Subcutaneous abdominal adipose tissue (tissue), 5 donors: ENCODE data around the gene ITGA8.
"Not testable (repeated sequence)": the region's sequence is repeated elsewhere in the genome, so short reads cannot be mapped to it uniquely, and the experiment has no call there.

ENCODE experiments used
- H3K27ac ChIP-seq: one replicate; pipeline ENCODE4 v1.7.0; 2013; ENCODE audit warnings: low read depth, mild to moderate bottlenecking, inconsistent platforms, low read length, moderate library complexity
- H3K27me3 ChIP-seq, 5 donors: one replicate each; pipeline ENCODE4 v1.7.0; 2013; ENCODE audit warnings: low read length in 5 of 5, inconsistent platforms in 1 of 5; ENCODE audit not compliant: control insufficient read depth in 5 of 5, insufficient read depth in 4 of 5
- H3K36me3 ChIP-seq, 5 donors: one replicate each; pipeline ENCODE4 v1.7.0; 2013; ENCODE audit warnings: low read length in 5 of 5; ENCODE audit not compliant: control insufficient read depth in 5 of 5, insufficient read depth in 5 of 5
- H3K4me1 ChIP-seq, 5 donors: one replicate each; pipeline ENCODE4 v1.7.0; 2013; ENCODE audit warnings: low read length in 5 of 5, mild to moderate bottlenecking in 3 of 5, moderate library complexity in 1 of 5; ENCODE audit not compliant: control insufficient read depth in 5 of 5, insufficient read depth in 5 of 5
- H3K4me3 ChIP-seq, 5 donors: one replicate each; pipeline ENCODE4 v1.7.0; 2013; ENCODE audit warnings: low read length in 5 of 5, low read depth in 1 of 5
- H3K9ac ChIP-seq, 5 donors: one replicate each; pipeline ENCODE4 v1.7.0; 2013; ENCODE audit warnings: low read length in 5 of 5, mild to moderate bottlenecking in 4 of 5, moderate library complexity in 3 of 5
- H3K9me3 ChIP-seq, 5 donors: one replicate each; pipeline ENCODE4 v1.7.0; 2013; ENCODE audit warnings: low read length in 5 of 5; ENCODE audit not compliant: control insufficient read depth in 5 of 5
- donor health status: healthy.
- donor health status: healthy.
- donor health status: healthy.
- donor health status: healthy.
- donor health status: healthy.

ITGA8 gene

DNA sequence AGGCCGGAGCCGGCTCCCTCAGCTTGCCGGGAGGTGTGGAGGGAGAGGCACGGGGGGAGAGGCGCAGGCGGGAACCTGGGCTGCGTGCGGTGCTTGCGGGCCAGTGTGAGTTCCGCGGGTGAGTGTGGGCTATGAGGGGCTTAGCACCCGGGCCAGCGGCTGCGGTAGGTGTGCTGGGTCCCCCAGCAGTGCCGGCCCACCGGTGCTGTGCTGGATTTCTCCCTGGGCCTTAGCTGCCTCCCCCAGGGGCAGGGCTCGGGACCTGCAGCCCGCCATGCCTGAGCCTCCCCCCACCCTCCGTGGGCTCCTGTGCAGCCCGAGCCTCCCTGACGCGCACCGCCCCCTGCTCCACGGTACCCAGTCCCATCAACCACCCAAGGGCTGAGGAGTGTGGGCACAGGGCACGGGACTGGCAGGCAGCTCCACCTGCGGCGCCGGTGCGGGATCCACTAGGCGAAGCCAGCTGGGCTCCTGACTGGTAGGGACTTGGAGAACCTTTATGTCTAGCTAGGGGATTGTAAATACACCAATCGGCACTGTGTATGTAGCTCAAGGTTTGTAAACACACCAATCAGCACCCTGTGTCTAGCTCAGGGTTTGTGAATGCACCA, 184.7 kb downstream of the ITGA8 start:
- not testable (repeated sequence) for H3K36me3 ChIP-seq, H3K9ac ChIP-seq, H3K27me3 ChIP-seq, H3K9me3 ChIP-seq, H3K27ac ChIP-seq, H3K4me3 ChIP-seq, H3K4me1 ChIP-seq

DNA sequence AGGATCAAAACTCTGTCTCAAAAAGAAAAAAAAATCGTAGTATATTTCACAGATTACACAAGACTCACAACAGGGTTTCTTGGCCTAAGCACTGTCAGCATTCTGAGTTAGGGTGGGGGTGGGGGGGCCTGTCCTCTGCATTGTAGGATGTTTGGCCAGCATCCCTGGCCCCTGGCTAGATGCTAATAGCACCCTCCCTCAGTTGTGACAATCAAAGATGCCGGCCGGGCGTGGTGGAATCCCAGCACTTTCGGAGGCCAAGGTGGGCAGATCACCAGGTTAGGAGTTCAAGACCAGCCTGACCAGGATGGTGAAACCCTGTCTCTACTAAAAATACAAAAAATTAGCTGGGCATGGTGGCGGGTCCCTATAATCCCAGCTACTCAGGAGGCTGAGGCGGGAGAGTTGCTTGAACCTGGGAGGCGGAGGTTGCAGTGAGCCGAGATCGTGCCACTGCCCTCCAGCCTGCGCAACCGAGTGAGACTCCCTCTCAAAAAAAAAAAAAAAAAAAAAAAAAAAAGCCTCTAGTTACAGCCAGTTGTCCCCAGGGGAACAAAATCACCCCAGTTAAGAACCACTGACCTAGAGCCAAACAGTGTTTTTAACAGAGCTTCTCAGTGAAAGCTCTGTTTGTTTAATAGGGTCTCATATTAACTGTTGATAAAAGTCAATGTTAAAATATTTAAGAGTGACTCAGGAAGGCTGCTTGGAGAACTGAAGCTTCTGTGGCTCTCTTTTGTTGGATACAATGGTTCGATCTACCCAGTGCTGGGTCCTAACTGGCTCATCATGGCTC, 187.6 kb downstream of the ITGA8 start:
- Histone ChIP-seq H3K4me1 (no peaks in the 10 kb centered on the region), H3K9ac (no peak overlapping the region), H3K27me3 (no peaks in the 10 kb centered on the region), H3K27ac (no peak overlapping the region), H3K9me3 (no peaks in the 10 kb centered on the region), H3K4me3 (no peak overlapping the region), H3K36me3 (no peaks in the 10 kb centered on the region)

DNA sequence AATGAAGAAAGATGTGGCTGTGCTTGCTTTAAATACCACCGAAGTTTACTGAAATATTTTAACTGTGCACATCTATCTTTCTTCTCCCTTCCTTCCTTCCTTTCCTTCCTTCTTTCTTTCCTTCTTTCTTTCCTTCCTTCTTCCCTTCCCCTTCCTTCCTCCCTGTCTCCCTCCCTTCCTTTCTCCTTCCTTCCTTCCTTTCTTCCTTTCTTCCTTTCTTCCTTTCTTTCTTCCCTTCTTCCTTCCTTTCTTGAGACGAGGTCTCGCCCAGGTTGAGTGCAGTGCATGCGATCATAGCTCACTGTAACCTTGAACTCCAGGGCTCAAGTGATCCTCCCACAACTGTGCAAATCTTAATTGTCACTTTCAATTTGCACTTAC, 190.9 kb downstream of the ITGA8 start:
- H3K9ac ChIP-seq = no peak overlapping the region
- no peaks in the 10 kb centered on the region for H3K27me3 ChIP-seq
- H3K4me3 ChIP-seq = no peak overlapping the region
- H3K4me1 ChIP-seq = no peaks in the 10 kb centered on the region
- no peak overlapping the region for H3K27ac ChIP-seq
- no peaks in the 10 kb centered on the region for H3K9me3 ChIP-seq
- H3K36me3 ChIP-seq = no peaks in the 10 kb centered on the region

DNA sequence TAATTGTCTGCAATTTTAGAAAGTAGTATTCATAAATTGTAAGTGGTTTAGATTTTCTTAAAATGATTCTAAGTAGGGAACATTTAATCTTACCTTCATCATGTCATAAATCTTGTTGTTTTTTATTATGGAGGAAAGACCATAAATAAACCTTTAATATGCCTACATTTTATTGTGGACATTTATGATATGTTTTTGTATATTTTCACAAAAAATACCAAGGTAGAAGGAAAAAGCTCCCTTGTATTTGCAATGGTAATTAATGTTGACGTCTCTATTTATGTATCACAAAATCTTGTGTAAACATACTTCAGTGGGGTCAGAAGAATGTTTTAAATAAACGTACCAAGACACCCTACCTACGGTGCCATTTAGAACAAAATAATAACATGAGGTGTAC, 193.0 kb downstream of the ITGA8 start:
- Histone ChIP-seq H3K27me3 (no peaks in the 10 kb centered on the region), H3K9me3 (no peaks in the 10 kb centered on the region), H3K4me1 (no peaks in the 10 kb centered on the region), H3K27ac (no peak overlapping the region), H3K4me3 (no peak overlapping the region), H3K9ac (no peak overlapping the region), H3K36me3 (no peaks in the 10 kb centered on the region)

DNA sequence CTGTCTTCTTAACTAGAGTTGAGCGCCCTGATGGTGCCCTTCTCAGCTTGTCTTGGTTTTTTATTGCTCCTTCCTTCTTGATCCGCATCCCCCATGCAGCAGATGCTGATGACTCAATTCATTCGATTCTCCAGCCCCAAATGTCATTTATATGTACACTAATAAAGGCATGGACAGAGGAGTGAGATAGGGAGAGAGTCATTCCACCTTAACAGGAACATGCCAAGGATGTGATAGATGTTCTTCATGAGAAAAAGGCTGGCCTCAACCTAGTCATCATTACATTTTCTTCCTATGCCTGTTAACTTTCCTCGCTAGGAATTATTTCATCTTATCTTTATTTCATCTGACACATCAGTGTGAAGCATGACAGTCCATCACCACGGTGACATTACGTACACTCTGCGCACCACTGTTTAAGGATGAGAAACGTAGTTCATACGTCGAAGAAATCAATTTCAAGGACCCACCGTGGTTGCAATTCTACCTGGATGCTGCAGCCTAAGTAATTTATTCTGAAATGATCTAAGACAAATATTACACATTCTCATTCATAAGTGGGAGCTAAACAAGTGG, 198.3 kb downstream of the ITGA8 start:
- Histone ChIP-seq H3K4me3 (no peak overlapping the region), H3K36me3 (no peaks in the 10 kb centered on the region)

DNA sequence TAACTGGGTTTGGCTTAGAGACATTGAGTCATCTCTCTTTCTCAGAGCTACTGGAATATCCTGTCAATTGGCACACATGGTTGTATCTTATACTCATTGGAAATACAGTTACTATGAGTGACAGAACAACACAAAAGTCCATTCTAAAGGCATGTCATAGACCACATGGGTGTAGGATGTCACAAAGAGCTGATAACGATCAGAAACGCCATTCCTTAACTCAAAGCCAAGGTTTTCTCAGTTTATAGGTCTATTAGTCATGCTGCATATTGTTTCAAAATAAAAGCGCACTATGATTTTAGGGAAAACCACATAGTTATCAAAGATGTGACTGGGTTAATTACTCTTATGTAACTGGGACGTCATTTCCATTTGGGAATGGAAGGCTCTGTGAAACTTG, 201.5 kb downstream of the ITGA8 start:
- H3K36me3 ChIP-seq = no peaks in the 10 kb centered on the region
- no peak overlapping the region for H3K9ac ChIP-seq

More for the DNA sequence above, 198.3 kb downstream of the ITGA8 start:
- Histone ChIP-seq H3K27ac (no peak overlapping the region), H3K4me1 (no peaks in the 10 kb centered on the region), H3K9ac (no peak overlapping the region), H3K9me3 (no peaks in the 10 kb centered on the region), H3K27me3 (no peaks in the 10 kb centered on the region)

DNA sequence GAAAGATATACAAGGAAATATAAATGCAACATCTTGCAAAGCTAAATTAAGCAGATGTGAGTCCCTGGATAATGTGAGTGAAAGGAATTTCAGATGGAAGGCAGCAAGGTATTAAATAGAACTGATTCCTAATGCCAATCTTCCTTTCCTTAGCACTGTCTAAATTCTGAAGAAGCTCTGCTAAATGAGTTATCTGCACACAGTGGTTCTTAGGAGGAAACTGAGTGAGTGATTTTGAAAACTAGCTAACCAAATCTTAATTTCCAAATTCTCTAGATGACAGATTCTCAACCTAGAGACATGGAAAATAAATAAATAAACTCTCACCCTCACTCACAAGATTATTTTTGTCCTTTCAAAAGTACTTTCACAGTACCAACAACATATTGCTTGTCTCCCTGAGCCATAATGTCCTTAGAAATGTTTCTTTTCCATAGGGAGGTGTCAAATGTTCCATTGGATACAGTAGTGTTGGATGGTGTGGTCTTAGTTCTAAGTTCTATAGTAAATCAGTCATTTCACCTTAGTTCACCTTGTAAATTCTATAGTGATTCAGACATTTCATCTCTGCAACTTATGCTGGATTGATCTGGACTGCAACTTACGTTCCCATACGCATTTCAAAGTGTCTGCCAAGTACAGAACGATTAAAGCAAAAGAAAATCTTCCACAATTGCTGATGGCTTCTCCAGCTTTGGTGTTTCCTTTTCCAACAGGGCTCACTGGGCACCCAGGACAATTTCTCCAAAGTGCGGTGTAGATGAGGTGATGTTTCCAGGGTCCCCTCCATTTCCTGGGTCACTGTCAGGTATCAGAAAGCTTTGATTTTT, 203.3 kb downstream of the ITGA8 start:
- Histone ChIP-seq H3K9ac (no peak overlapping the region), H3K36me3 (no peaks in the 10 kb centered on the region), H3K4me1 (peaks cover 0 to 6% (median 0%) of the 10 kb centered on the region in 5 donors), H3K4me3 (no peak overlapping the region), H3K27ac (no peak overlapping the region), H3K27me3 (peaks cover 0 to 3% (median 0%) of the 10 kb centered on the region in 5 donors), H3K9me3 (no peaks in the 10 kb centered on the region)

More for the DNA sequence above, 201.5 kb downstream of the ITGA8 start:
- Histone ChIP-seq H3K4me1 (peaks cover 0 to 6% (median 0%) of the 10 kb centered on the region in 5 donors), H3K4me3 (no peak overlapping the region), H3K9me3 (no peaks in the 10 kb centered on the region), H3K27ac (no peak overlapping the region), H3K27me3 (peaks cover 0 to 3% (median 0%) of the 10 kb centered on the region in 5 donors)

DNA sequence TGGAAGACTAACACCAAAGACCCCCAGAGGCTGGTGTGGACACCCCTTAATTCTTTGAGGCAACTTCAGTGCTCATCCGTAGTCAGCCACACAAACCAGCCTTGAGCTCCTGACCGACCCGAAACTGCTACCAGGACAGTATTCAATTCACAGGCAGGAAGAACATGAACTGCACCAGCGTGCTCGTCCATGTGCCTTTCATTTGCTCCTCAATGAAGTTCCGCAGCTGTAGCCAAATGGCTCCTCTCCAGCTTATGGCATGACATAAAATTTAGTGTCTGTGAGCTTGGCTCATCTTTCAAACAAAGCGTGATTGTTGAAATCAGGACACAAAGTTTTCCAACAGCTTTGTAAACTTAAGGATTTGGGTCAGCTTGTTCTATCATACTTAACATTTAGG, 204.5 kb downstream of the ITGA8 start:
- Histone ChIP-seq H3K4me3 (no peak overlapping the region), H3K27me3 (peaks cover 0 to 3% (median 0%) of the 10 kb centered on the region in 5 donors), H3K9ac (no peak overlapping the region), H3K4me1 (peaks cover 0 to 6% (median 0%) of the 10 kb centered on the region in 5 donors), H3K9me3 (no peaks in the 10 kb centered on the region), H3K27ac (no peak overlapping the region), H3K36me3 (no peaks in the 10 kb centered on the region)

DNA sequence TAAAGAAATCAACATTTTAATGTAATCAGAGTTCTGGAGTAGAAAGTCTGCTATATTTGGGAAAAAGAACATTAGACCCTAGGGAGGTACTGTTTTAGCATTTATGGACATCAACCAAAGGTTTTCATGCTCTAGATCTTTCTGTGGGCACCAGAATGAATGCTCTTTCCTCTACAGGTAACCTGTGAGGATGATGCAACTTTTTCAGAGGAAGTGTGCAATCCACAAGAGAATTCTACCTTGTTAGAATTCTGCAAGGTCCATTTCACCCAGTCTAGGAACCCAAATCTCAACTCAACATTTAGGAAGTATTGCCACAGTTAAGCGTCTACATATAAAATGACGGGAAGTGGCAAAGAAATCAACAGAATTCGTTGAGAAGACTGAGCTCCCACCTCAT, 208.8 kb downstream of the ITGA8 start:
- H3K4me1 ChIP-seq = peaks cover 0 to 6% (median 0%) of the 10 kb centered on the region in 5 donors
- H3K27ac ChIP-seq = no peak overlapping the region
- H3K36me3 ChIP-seq = no peaks in the 10 kb centered on the region
- H3K9me3 ChIP-seq = no peaks in the 10 kb centered on the region
- H3K27me3 ChIP-seq = peaks cover 0 to 3% (median 0%) of the 10 kb centered on the region in 5 donors
- no peak overlapping the region for H3K9ac ChIP-seq
- no peak overlapping the region for H3K4me3 ChIP-seq
